BLaER1 (cell line): ENCODE results near the gene SDC3.
A peak's percentile ranks its signal among the peaks of the same experiment; 100 is the strongest.

Experiments
- H3K27ac ChIP-seq: shearing (Covaris generic); formaldehyde crosslinking; 2 replicates; pipeline ENCODE4 v1.8.1; 2022
- H3K27me3 ChIP-seq: shearing (Covaris generic); formaldehyde crosslinking; 2 replicates; pipeline ENCODE4 v1.8.1; 2022
- H3K36me3 ChIP-seq: shearing (Covaris generic); formaldehyde crosslinking; 2 replicates; pipeline ENCODE4 v1.8.1; 2022
- H3K4me1 ChIP-seq: shearing (Covaris generic); formaldehyde crosslinking; 2 replicates; pipeline ENCODE4 v1.8.1; 2022
- H3K4me2 ChIP-seq: shearing (Covaris generic); formaldehyde crosslinking; 2 replicates; pipeline ENCODE4 v1.8.1; 2022
- H3K4me3 ChIP-seq: shearing (Covaris generic); formaldehyde crosslinking; 2 replicates; pipeline ENCODE4 v1.8.1; 2022
- H3K9ac ChIP-seq: shearing (Covaris generic); formaldehyde crosslinking; 2 replicates; pipeline ENCODE4 v1.8.1; 2022
- H3K9me3 ChIP-seq: shearing (Covaris generic); formaldehyde crosslinking; 2 replicates; pipeline ENCODE4 v1.8.1; 2022
- H4K20me1 ChIP-seq: shearing (Covaris generic); formaldehyde crosslinking; 2 replicates; pipeline ENCODE4 v1.8.1; 2022
- Cebpa-rat ChIP-seq: shearing (Covaris generic); IDR thresholded peaks from 2 replicates; pipeline ENCODE4 v1.8.1; 2022

The SDC3 gene

DNA sequence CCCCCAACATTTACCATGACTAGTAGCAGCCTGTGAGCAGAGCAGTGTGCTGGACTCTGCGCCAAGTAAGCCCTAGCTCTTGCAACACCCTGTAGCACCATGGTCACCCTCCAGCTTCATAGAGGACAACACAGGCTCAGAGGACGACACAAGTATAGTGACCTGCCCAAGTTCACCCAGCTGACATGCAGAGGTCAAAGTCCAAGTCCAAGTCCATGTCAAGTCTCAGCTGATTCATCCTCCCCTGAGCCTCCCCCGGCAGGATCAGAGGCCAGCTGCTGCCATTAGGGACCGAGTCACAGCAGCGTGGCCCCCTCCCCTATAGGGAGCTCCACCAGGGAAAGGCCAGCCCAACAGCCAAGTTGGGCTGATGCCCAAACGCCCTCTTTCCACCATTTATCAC lies 15.9 kb downstream of the SDC3 start:
- H3K9me3 ChIP-seq: no peaks in the 10 kb centered on the region
- TF ChIP-seq Cebpa-rat: no peak
- peaks cover 13% of the 10 kb centered on the region for H3K4me1 ChIP-seq
- H3K27me3 ChIP-seq: peaks cover 80% of the 10 kb centered on the region
- H3K27ac ChIP-seq: no peak overlapping the region
- peaks cover 71% of the 10 kb centered on the region for H4K20me1 ChIP-seq
- H3K4me2 ChIP-seq: no peak overlapping the region
- no peaks in the 10 kb centered on the region for H3K36me3 ChIP-seq
- no peak overlapping the region for H3K4me3 ChIP-seq
- no peak overlapping the region for H3K9ac ChIP-seq

DNA sequence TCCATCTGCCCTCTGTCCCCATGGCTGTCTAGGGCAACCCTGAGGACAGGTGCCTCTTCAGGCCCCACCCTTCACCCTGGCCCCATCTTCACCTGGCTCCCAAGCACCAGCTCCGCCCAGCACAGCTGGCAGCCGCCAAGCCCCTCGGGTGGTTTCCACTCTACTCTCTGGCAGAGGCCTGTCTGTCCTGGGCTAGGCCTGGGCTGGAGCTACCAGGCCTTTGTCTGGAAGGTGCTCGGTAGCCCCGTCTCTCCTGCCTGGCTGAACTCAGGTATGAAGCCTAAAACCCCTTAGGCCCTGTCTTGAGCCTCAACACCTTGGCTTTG lies 17.4 kb downstream of the SDC3 start:
- peaks cover 80% of the 10 kb centered on the region for H3K27me3 ChIP-seq
- peaks cover 18% of the 10 kb centered on the region for H3K4me1 ChIP-seq
- no peaks in the 10 kb centered on the region for H3K9me3 ChIP-seq
- H4K20me1 ChIP-seq: peaks cover 71% of the 10 kb centered on the region
- no peak for TF ChIP-seq Cebpa-rat
- no peak overlapping the region for H3K4me2 ChIP-seq
- H3K36me3 ChIP-seq: no peaks in the 10 kb centered on the region
- no peak overlapping the region for H3K4me3 ChIP-seq
- no peak overlapping the region for H3K9ac ChIP-seq
- H3K27ac ChIP-seq: no peak overlapping the region

DNA sequence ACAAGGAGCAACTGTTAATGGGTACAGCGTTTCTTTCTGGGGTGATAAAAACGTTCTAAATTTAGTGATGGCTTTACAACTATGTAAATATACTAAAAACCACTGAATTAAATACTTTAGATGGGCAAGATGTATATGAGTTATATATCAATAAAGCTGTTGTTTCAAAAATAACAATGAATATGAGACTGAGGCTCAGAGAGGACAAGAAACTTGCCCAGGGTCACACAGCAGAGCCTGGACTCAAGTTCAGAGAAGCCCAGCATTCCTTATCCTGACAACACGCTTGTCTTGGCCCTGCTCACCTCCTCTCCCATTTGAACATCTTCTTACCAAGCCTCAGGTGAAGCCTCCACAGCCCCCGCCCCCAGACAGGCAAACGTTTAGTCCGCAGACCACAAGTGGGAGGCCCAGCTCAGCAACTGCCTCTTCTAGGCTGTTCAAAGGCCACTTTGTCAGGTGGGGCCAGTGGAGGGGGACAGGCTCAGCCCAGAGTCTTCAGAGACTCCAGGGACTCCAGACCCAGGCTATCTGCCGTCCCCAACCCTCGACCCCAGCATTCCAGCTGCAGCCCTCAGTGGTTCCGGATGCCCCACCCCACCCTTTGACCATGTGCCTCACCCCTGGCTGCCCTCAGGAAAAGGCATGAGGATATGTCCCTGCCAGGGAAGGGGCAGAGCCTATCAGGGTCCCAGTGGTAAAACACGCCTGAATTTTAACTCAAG lies 17.9 kb downstream of the SDC3 start:
- no peak overlapping the region for H3K4me2 ChIP-seq
- H3K4me3 ChIP-seq: no peak overlapping the region
- H3K36me3 ChIP-seq: no peaks in the 10 kb centered on the region
- H4K20me1 ChIP-seq: peaks cover 75% of the 10 kb centered on the region
- TF ChIP-seq Cebpa-rat: no peak
- H3K4me1 ChIP-seq: peaks cover 23% of the 10 kb centered on the region
- no peak overlapping the region for H3K27ac ChIP-seq
- H3K9me3 ChIP-seq: no peaks in the 10 kb centered on the region
- H3K27me3 ChIP-seq: peaks cover 81% of the 10 kb centered on the region
- no peak overlapping the region for H3K9ac ChIP-seq

DNA sequence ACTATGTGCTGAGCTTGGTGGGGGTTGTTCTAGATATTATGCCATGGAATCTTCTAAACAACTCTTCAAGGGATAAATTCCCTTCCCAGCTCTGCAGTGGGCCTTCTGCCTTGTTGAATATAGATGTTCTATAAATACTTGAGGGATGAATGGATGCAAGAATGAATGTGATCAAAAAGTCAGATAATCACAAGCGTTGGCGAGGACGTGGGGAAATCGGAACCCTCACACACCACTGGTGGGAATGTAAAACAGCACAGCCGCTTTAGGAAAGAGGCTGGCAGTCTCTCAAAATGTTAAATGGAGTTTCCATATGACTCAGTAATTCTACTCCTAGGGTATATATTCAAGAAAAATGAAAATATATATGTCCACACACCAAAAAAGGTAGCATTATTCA lies 19.0 kb downstream of the SDC3 start:
- Histone ChIP-seq H4K20me1 (peaks cover 75% of the 10 kb centered on the region), H3K4me2 (no peak overlapping the region)

GRCh38 chr1:30888975-30889374 lies 19.6 kb downstream of the SDC3 start:
- Histone ChIP-seq H3K27ac (no peak overlapping the region), H3K9ac (no peak overlapping the region), H4K20me1 (peaks cover 80% of the 10 kb centered on the region), H3K4me1 (peaks cover 31% of the 10 kb centered on the region), H3K36me3 (no peaks in the 10 kb centered on the region), H3K9me3 (no peaks in the 10 kb centered on the region), H3K27me3 (peaks cover 88% of the 10 kb centered on the region), H3K4me2 (peak overlapping the region; percentile 69), H3K4me3 (no peak overlapping the region)
- no peak for TF ChIP-seq Cebpa-rat

More for the DNA sequence above, 19.0 kb downstream of the SDC3 start:
- H3K4me1 ChIP-seq: peaks cover 28% of the 10 kb centered on the region
- H3K27me3 ChIP-seq: peaks cover 83% of the 10 kb centered on the region
- no peak for TF ChIP-seq Cebpa-rat
- no peaks in the 10 kb centered on the region for H3K9me3 ChIP-seq
- H3K27ac ChIP-seq: no peak overlapping the region
- no peak overlapping the region for H3K9ac ChIP-seq
- no peaks in the 10 kb centered on the region for H3K36me3 ChIP-seq
- H3K4me3 ChIP-seq: no peak overlapping the region

DNA sequence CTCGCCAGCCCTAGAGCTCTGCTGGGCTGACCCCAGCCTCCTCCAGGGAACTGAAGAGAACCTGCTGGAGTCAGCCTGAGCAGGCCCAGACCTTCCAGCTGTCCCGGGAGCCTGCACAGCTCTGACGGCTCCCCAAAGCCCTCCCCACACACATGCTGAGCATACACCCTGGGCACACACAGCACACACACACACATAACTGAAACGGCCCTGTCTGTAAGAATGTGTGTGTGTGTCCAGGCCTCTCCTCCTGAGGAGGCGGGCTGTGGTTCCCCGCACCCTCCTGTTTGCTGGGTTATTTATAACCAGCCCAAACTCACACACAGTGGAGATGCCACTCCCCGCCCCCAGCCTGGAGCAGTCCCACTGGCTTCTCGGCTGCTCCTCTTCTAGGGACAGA lies 20.2 kb downstream of the SDC3 start:
- peaks cover 86% of the 10 kb centered on the region for H4K20me1 ChIP-seq
- no peaks in the 10 kb centered on the region for H3K9me3 ChIP-seq
- H3K27ac ChIP-seq: no peak overlapping the region
- H3K4me3 ChIP-seq: no peak overlapping the region
- H3K4me2 ChIP-seq: peak overlapping the region; percentile 69
- H3K4me1 ChIP-seq: peaks cover 37% of the 10 kb centered on the region
- TF ChIP-seq Cebpa-rat: no peak
- no peak overlapping the region for H3K9ac ChIP-seq
- peaks cover 90% of the 10 kb centered on the region for H3K27me3 ChIP-seq
- H3K36me3 ChIP-seq: no peaks in the 10 kb centered on the region

- H3K4me1 ChIP-seq: peaks cover 40% of the 10 kb centered on the region
- peak overlapping the region; percentile 69 for H3K4me2 ChIP-seq
- H3K27ac ChIP-seq: no peak overlapping the region
Measured at GRCh38 chr1:30887485-30888315, 20.9 kb downstream of the SDC3 start.

GRCh38 chr1:30886710-30887428 lies 21.7 kb downstream of the SDC3 start:
- Histone ChIP-seq H3K27ac (no peak overlapping the region), H3K4me3 (no peak overlapping the region), H3K4me1 (peaks cover 49% of the 10 kb centered on the region), H3K9ac (no peak overlapping the region), H3K4me2 (no peak overlapping the region), H3K9me3 (no peaks in the 10 kb centered on the region), H4K20me1 (peaks cover 96% of the 10 kb centered on the region), H3K36me3 (no peaks in the 10 kb centered on the region), H3K27me3 (peaks cover 98% of the 10 kb centered on the region)
- no peak for TF ChIP-seq Cebpa-rat

More at GRCh38 chr1:30887485-30888315, 20.9 kb downstream of the SDC3 start:
- Histone ChIP-seq H4K20me1 (peaks cover 93% of the 10 kb centered on the region), H3K9ac (no peak overlapping the region), H3K36me3 (no peaks in the 10 kb centered on the region), H3K27me3 (peaks cover 97% of the 10 kb centered on the region), H3K4me3 (no peak overlapping the region), H3K9me3 (no peaks in the 10 kb centered on the region)
- 0 out of 2 replicates have a peak, but pooled peaks have one; percentile 50 for TF ChIP-seq Cebpa-rat

GRCh38 chr1:30885570-30886522 lies 22.7 kb downstream of the SDC3 start:
- no peaks in the 10 kb centered on the region for H3K9me3 ChIP-seq
- H3K4me2 ChIP-seq: peak overlapping the region; percentile 33; the same call in 1 of the 2 replicates
- no peak overlapping the region for H3K4me3 ChIP-seq
- peaks cover 96% of the 10 kb centered on the region for H4K20me1 ChIP-seq
- peaks cover 59% of the 10 kb centered on the region for H3K4me1 ChIP-seq
- no peak overlapping the region for H3K9ac ChIP-seq
- no peak for TF ChIP-seq Cebpa-rat
- no peak overlapping the region for H3K27ac ChIP-seq
- H3K36me3 ChIP-seq: no peaks in the 10 kb centered on the region
- peaks cover 100% of the 10 kb centered on the region for H3K27me3 ChIP-seq
